Immature natural killer cell (primary cell): ENCODE data around the gene PPP2R5A. TPM values are rescaled to one million over a fixed set of nuclear protein-coding genes. Genes with fewer than 3 reads are reported as not detected.
A peak's percentile ranks its signal among the peaks of the same experiment; 100 is the strongest.
"Not testable (repeated sequence)": the region's sequence is repeated elsewhere in the genome, so short reads cannot be mapped to it uniquely, and the experiment has no call there.

Experiments
- DNase-seq, 3 donors: peaks; one replicate each; pipeline ENCODE4 v3.0.0; 2022; ENCODE audit warnings: mixed read lengths in 1 of 3
- H3K27ac Mint-ChIP-seq, 6 donors: one replicate each; pipeline ENCODE4 v1.8.0; 2020; ENCODE audit warnings: mixed read lengths in 6 of 6, mild to moderate bottlenecking in 5 of 6, inconsistent platforms in 4 of 6, moderate library complexity in 3 of 6
- H3K27me3 Mint-ChIP-seq, 3 donors: one replicate each; pipeline ENCODE4 v1.8.0; 2020 to 2021; ENCODE audit warnings: low read depth in 3 of 3, mild to moderate bottlenecking in 3 of 3, mixed read lengths in 3 of 3, moderate library complexity in 3 of 3, inconsistent platforms in 1 of 3
- H3K36me3 Mint-ChIP-seq, 3 donors: one replicate each; pipeline ENCODE4 v1.8.0; 2020; ENCODE audit warnings: mixed read lengths in 3 of 3, inconsistent platforms in 2 of 3, mild to moderate bottlenecking in 2 of 3
- H3K4me1 Mint-ChIP-seq, 2 donors: one replicate each; pipeline ENCODE4 v1.8.0; 2020; ENCODE audit warnings: inconsistent platforms in 2 of 2, mild to moderate bottlenecking in 2 of 2, mixed read lengths in 2 of 2, moderate library complexity in 1 of 2
- H3K4me3 Mint-ChIP-seq, 5 donors: one replicate each; pipeline ENCODE4 v1.8.0; 2020; ENCODE audit warnings: mild to moderate bottlenecking in 5 of 5, mixed read lengths in 5 of 5, inconsistent platforms in 3 of 5, moderate library complexity in 3 of 5
- H3K9me3 Mint-ChIP-seq, 6 donors: one replicate each; pipeline ENCODE4 v1.8.0; 2020; ENCODE audit warnings: mild to moderate bottlenecking in 6 of 6, mixed read lengths in 6 of 6, inconsistent platforms in 4 of 6, moderate library complexity in 3 of 6
- polyA plus RNA-seq, 3 donors: library from polyadenylated mRNA; unstranded; fragments of 300-500 nt; fragmentation: Illumina TruSeq; gene quantifications; one replicate each; pipeline ENCODE4 v1.2.3, GENCODE V29; 2021

The PPP2R5A gene
- polyA plus RNA-seq, 3 donors from 2014 or later: 57.0 to 87.2 (median 64.6) TPM

GRCh38 chr1:212271823-212272485, 13.3 kb upstream of the PPP2R5A start:
- Mint-ChIP-seq H3K4me1 (peaks cover 0 to 5% of the 10 kb centered on the region in 2 donors), H3K36me3 (no peaks in the 10 kb centered on the region), H3K27me3 (peaks cover 0 to 2% (median 0%) of the 10 kb centered on the region in 3 donors), H3K27ac (no peak overlapping the region), H3K9me3 (no peaks in the 10 kb centered on the region), H3K4me3 (no peak overlapping the region)
- DNase-seq: no peak

GRCh38 chr1:212281590-212281989, 3.6 kb upstream of the PPP2R5A start:
- Mint-ChIP-seq H3K36me3 (no peaks in the 10 kb centered on the region), H3K9me3 (no peaks in the 10 kb centered on the region), H3K4me1 (peaks cover 19 to 20% of the 10 kb centered on the region in 2 donors), H3K27ac (peak overlapping the region in 1 of 6 donors; percentile 20), H3K27me3 (peaks cover 10 to 25% (median 11%) of the 10 kb centered on the region in 3 donors), H3K4me3 (no peak overlapping the region)
- no peak for DNase-seq

GRCh38 chr1:212283741-212284140, 1.5 kb upstream of the PPP2R5A start:
- DNase-seq: peak in 1 of 3 donors; percentile 19

GRCh38 chr1:212284332-212284743, 872 bp upstream of the PPP2R5A start:
- Mint-ChIP-seq H3K9me3 (no peaks in the 10 kb centered on the region), H3K27ac (peak overlapping the region; percentile 94 to 100 (median 98)), H3K4me1 (peaks cover 35 to 46% of the 10 kb centered on the region in 2 donors), H3K27me3 (peaks cover 10 to 23% (median 13%) of the 10 kb centered on the region in 3 donors), H3K36me3 (no peaks in the 10 kb centered on the region), H3K4me3 (peak overlapping the region; percentile 91 to 99 (median 99))
- DNase-seq: no peak

More at GRCh38 chr1:212283741-212284140, 1.5 kb upstream of the PPP2R5A start:
- Mint-ChIP-seq H3K27ac (peak overlapping the region; percentile 94 to 100 (median 98)), H3K4me3 (peak overlapping the region; percentile 91 to 99 (median 99)), H3K36me3 (no peaks in the 10 kb centered on the region), H3K9me3 (no peaks in the 10 kb centered on the region), H3K4me1 (peaks cover 32 to 40% of the 10 kb centered on the region in 2 donors), H3K27me3 (peaks cover 10 to 23% (median 13%) of the 10 kb centered on the region in 3 donors)

GRCh38 chr1:212285685-212286555, 710 bp downstream of the PPP2R5A start:
- Mint-ChIP-seq H3K36me3 (no peaks in the 10 kb centered on the region), H3K4me1 (peaks cover 48 to 62% of the 10 kb centered on the region in 2 donors), H3K27ac (peak overlapping the region; percentile 95 to 97 (median 97)), H3K27me3 (peaks cover 10 to 21% (median 13%) of the 10 kb centered on the region in 3 donors), H3K9me3 (no peaks in the 10 kb centered on the region), H3K4me3 (peak overlapping the region; percentile 95 to 99 (median 99))
- peak; percentile 72 to 78 (median 76) for DNase-seq

- no peaks in the 10 kb centered on the region for H3K36me3 Mint-ChIP-seq
- H3K4me1 Mint-ChIP-seq: peaks cover 56 to 69% of the 10 kb centered on the region in 2 donors
- H3K27me3 Mint-ChIP-seq: peaks cover 10 to 21% (median 13%) of the 10 kb centered on the region in 3 donors
- peak overlapping the region; percentile 95 to 99 (median 99) for H3K4me3 Mint-ChIP-seq
- no peaks in the 10 kb centered on the region for H3K9me3 Mint-ChIP-seq
- peak overlapping the region; percentile 95 to 97 (median 97) for H3K27ac Mint-ChIP-seq
- no peak for DNase-seq
Observed at GRCh38 chr1:212286556-212287131, 1.4 kb downstream of the PPP2R5A start.

GRCh38 chr1:212287261-212287895, 2.2 kb downstream of the PPP2R5A start:
- DNase-seq: no peak
- peaks cover 63 to 76% of the 10 kb centered on the region in 2 donors for H3K4me1 Mint-ChIP-seq
- H3K27ac Mint-ChIP-seq: peak overlapping the region; percentile 95 to 97 (median 97)
- no peaks in the 10 kb centered on the region for H3K9me3 Mint-ChIP-seq
- H3K27me3 Mint-ChIP-seq: peaks cover 10 to 21% (median 13%) of the 10 kb centered on the region in 3 donors
- H3K4me3 Mint-ChIP-seq: peak overlapping the region; percentile 95 to 99 (median 99)
- H3K36me3 Mint-ChIP-seq: no peaks in the 10 kb centered on the region

- Mint-ChIP-seq H3K27me3 (peaks cover 10 to 21% (median 13%) of the 10 kb centered on the region in 3 donors), H3K27ac (peak overlapping the region; percentile 48 to 86 (median 70)), H3K4me1 (peaks cover 67 to 82% of the 10 kb centered on the region in 2 donors)
Observed at GRCh38 chr1:212287995-212288394, 2.8 kb downstream of the PPP2R5A start.

GRCh38 chr1:212288615-212289014, 3.4 kb downstream of the PPP2R5A start:
- Mint-ChIP-seq H3K27ac (peak overlapping the region; percentile 48 to 86 (median 69)), H3K27me3 (peaks cover 10 to 21% (median 13%) of the 10 kb centered on the region in 3 donors), H3K9me3 (no peaks in the 10 kb centered on the region), H3K36me3 (no peaks in the 10 kb centered on the region), H3K4me3 (peak overlapping the region; percentile 82 to 99 (median 98)), H3K4me1 (peaks cover 70 to 85% of the 10 kb centered on the region in 2 donors)
- DNase-seq: no peak

More at GRCh38 chr1:212287995-212288394, 2.8 kb downstream of the PPP2R5A start:
- H3K4me3 Mint-ChIP-seq: peak overlapping the region; percentile 82 to 99 (median 98)
- H3K36me3 Mint-ChIP-seq, H3K9me3 Mint-ChIP-seq, DNase-seq: not testable (repeated sequence)

GRCh38 chr1:212289262-212290077, 4.3 kb downstream of the PPP2R5A start:
- Mint-ChIP-seq H3K4me1 (peaks cover 69 to 85% of the 10 kb centered on the region in 2 donors), H3K27ac (peak overlapping the region; percentile 13 to 76 (median 66)), H3K27me3 (peaks cover 10 to 15% (median 13%) of the 10 kb centered on the region in 3 donors), H3K9me3 (no peaks in the 10 kb centered on the region), H3K4me3 (peak overlapping the region; percentile 40 to 79 (median 68)), H3K36me3 (no peaks in the 10 kb centered on the region)
- DNase-seq: no peak

GRCh38 chr1:212290608-212291007, 5.4 kb downstream of the PPP2R5A start:
- no peaks in the 10 kb centered on the region for H3K36me3 Mint-ChIP-seq
- peak overlapping the region; percentile 20 to 78 (median 61) for H3K4me3 Mint-ChIP-seq
- no peaks in the 10 kb centered on the region for H3K9me3 Mint-ChIP-seq
- peaks cover 3 to 6% (median 5%) of the 10 kb centered on the region in 3 donors for H3K27me3 Mint-ChIP-seq
- H3K27ac Mint-ChIP-seq: peak overlapping the region; percentile 2 to 80 (median 40)
- H3K4me1 Mint-ChIP-seq: peaks cover 75 to 90% of the 10 kb centered on the region in 2 donors
- DNase-seq: no peak

- Mint-ChIP-seq H3K4me1 (peaks cover 84 to 99% of the 10 kb centered on the region in 2 donors), H3K4me3 (peak overlapping the region; percentile 12 to 84 (median 43)), H3K27ac (peak overlapping the region; percentile 2 to 85 (median 51)), H3K9me3 (no peaks in the 10 kb centered on the region), H3K36me3 (no peaks in the 10 kb centered on the region), H3K27me3 (peaks cover 0 to 2% (median 0%) of the 10 kb centered on the region in 3 donors)
- DNase-seq: peak; percentile 61 to 68 (median 64)
Observed at GRCh38 chr1:212291505-212292134, 6.4 kb downstream of the PPP2R5A start.
